Stimulated activated naive CD4-positive, alpha-beta T cell (primary cell): Measurements from ENCODE around the gene TMEM239.

Experiments
- DNase-seq, 6 experiments: peaks; one replicate each; lab custom pipeline; 2025; lab: John Stamatoyannopoulos, UW

Gene TMEM239

DNA sequence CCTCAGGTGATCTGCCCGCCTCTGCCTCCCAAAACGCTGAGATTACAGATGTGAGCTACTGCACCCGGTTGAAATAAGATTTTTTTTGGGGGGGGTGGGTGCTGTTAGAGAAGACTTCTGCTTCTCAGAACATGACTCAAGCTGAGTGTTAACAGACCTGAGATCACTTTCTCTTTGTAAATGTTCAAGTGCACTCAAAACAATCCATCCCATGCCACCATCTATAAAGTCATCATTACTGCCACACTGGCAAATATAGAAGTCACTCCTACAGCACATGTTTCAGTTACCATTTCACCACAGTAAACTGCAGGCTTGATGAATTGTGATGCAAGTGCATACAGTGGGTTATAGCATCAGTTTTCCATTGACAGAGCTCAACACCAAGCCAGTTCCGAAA is 33.4 kb downstream of the TMEM239 start:
- no peak for DNase-seq

DNA sequence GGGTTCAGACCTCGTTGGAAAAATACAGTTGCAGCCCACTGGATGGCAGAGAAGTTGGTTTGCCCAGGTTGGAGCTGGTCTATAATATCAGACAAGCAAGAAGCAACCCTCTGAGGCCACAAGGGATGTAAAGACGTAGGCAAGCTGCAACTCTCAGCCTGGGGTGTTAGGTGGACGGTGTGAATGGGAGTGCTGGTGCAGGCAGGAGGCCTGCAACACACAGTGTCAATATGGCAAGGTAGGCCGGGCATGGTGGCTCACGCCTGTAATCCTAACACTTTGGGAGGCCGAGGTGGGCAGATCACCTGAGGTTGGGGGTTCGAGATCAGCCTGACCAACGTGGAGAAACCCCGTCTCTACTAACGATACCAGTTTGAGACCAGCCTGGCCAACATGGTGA is 34.9 kb downstream of the TMEM239 start:
- DNase-seq: no peak

DNA sequence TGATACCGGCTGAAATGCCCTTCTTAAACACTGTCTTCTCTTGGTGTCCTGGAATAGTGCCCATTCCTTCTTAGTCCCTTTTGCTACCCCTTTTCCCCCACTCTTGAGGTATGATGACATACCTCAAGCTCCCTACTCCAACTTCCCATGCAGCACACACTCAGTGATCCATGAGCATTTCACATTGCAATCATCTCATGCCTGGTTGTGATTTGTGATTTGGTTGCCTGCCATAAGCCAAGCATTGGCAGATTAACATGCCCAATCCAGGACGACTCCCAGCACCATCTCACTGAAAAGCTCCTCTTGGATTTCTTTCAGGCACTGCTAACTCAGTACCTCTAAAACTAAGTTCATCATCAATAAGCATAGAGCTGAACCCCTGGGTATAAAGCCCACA is 42.4 kb downstream of the TMEM239 start:
- no peak for DNase-seq

DNA sequence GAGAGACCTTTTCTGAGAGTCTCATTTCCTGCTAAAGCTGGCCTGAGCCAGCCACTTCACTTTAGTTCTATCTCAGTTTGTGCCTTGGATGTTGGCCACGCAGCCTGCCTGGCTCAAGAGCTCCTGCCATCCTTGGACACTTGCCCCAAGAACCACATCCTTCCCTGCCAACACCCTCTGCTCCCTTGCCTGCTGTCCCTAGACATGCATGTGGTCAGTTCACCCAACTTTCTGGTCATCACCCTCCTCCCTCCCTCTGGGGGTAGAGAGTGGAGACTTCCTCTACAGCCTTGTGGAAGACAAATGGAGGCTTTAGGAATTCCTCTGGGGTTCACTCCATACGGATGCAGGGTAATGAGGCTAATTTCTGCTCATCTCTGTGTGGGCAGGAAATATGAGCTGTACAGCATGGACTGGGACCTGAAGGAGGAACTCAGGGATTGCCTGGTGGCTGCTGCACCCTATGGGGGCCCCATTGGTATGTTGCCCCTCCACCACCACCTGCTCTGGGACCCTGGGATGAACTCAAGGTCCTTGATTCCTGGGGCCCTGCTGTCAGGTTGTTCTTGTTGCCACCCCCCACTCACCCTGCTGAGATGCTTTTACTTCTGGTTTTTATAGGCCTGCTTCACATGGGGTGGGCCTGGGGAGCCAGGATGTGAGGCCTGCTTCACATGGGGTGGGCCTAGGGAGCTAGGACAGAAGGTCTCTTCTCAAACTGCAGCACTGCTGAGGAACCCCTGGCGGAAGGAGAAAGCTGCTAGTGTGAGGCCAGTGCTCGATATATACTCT is 43.4 kb downstream of the TMEM239 start:
- no peak for DNase-seq

DNA sequence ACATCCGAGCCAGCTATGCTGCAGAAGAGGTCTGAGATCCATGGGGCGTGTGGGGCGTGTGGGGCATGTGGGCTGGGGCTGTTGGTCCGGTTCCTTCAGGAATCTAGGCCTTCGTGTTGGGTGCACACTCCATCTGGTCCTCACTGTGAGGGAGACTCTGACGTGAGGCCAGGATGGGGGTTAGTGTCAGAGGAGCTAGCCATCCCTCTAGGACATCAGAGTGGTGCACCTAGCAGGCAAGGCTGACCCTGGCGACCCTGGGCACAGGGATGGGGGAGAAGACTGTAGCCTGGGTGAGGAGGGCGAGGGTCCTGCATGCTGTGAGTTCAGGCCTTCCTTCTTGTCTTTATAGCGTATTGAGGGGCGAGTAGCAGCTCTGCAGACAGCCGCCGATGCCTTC is 48.5 kb downstream of the TMEM239 start:
- DNase-seq: no peak

DNA sequence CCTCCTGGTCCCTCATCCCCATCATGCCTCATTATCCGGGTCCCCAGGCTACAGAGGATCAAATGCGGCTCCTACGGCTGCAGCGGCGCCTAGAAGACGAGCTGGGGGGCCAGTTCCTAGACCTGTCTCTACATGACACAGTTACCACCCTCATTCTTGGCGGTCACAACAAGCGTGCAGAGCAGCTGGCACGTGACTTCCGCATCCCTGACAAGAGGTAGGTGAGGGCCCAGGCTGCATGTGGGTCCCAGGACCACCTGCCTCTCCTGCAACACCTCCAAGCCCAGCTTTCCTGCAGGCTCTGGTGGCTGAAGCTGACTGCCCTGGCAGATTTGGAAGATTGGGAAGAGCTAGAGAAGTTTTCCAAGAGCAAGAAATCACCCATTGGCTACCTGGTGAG is 48.9 kb downstream of the TMEM239 start:
- no peak for DNase-seq

DNA sequence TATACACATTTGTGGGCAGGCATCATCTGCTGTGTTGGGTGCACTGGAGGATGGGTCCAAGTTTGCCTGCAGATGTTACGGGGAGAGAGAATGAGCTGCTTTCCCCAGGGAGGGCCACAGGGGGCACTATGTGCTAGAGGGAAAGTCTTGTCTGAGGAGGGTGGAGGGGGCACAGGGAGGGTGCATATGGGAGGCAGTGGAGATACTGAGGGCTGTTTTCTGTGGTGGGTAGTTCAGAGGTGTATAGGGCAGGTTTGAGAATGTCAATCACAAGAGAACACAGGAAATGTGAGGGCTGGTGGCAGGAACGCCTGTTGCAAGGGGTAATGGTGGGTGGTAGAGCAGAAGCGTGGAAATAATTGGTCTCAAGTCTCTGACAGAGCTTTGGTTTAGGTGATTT is 49.5 kb downstream of the TMEM239 start:
- peak in 5 of 6 experiments; percentile 17 to 43 (median 34) for DNase-seq

DNA sequence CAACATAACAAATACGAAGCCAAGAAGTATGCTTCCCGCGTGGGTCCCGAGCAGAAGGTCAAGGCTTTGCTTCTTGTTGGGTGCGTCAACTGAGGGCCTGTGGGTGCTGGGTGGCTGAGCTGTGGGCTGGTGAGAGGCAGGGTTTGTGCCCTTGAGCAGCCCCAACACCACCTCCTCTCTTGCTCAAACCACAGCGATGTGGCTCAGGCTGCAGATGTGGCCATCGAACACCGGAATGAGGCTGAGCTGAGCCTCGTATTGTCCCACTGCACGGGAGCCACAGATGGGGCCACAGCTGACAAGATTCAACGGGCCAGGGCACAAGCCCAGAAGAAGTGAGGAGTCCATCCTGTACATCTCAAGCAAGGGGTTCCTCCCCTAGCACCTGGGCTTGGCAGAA is 50.1 kb downstream of the TMEM239 start:
- no peak for DNase-seq

DNA sequence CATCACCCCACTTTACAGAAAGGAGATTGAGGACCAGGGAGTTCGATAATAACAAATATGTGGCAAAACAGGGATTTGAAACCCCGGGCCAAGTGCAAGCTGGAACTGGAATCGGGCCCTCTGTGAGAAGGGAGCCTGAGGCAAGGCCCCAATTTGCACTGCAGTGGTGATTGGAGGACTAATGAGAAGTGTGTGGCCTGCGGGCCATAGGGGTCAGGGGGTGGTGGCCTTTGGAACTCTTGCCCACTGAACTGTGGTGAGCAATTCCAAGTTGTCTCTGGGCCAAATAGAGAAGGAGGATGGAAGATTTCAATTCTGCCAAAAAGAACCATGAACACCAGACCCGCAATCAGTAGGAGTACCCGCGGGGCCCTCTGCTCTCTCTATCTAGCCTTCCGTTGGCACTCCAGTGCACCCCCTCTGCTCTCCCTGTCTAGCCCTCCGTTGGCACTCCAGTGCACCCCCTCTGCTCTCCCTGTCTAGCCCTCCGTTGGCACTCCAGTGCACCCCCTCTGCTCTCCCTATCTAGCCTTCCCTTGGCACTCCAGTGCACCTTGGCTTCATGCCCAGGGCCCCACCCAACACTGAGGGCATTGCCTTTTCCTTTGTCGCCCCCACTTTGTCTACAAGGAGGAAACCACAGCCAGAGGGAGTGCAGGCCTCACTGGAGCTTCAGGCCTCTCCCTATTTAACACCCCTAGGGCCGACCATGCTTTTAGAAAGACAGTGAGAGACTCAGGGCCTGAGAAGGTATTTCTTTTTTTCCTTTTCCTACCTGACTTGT is 51.1 kb downstream of the TMEM239 start:
- DNase-seq: no peak
